ENCODE results near the gene CORO1C. TPM values are rescaled to one million over a fixed set of nuclear protein-coding genes. Genes with fewer than 3 reads are reported as not detected.

The CORO1C gene
- total RNA-seq, 1 donor from 2014 or later, result 74.7 TPM

DNA sequence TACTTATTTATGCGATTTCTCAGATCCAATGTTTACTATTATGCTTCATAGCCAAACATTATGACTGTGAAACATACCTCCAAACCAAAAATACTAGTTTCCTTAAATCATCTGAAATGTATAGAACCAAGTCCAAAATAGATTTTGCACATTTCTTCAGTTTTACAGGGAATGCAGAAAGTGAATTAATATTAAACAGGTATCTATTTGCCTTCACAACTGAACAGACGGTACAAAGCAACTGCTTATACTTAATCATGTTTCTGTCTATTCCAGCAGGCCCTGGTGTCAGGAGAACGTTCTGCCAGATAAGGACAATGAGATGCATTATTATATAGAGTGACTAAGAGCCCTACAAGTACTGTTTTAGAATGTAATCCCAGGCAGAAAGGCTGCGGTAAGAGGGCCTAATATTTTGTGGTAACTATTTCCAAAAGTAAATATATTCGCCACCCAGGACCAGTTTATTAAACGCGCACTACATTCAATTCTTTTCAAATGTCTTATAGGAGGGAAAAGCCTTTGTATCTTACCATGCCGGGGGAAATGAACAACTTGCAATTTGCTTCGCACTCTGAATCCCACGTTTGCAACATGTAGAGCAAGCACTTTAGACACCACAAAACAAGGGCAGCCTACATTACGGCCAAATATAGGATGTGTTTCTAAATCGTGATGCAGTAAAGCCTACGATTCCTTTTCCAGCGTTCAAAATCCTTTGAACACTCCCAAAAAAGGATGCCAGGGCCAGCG lies 1.5 kb downstream of the CORO1C start:
- no peak for DNase-seq (ENCODE audit: low spot score)
- intact Hi-C loops (cut with DNase I), result loop anchor here (2.0 to 5.0 kb wide), 4 partner anchors 39 to 123 kb away; no protein-coding TSS in a partner anchor

DNA sequence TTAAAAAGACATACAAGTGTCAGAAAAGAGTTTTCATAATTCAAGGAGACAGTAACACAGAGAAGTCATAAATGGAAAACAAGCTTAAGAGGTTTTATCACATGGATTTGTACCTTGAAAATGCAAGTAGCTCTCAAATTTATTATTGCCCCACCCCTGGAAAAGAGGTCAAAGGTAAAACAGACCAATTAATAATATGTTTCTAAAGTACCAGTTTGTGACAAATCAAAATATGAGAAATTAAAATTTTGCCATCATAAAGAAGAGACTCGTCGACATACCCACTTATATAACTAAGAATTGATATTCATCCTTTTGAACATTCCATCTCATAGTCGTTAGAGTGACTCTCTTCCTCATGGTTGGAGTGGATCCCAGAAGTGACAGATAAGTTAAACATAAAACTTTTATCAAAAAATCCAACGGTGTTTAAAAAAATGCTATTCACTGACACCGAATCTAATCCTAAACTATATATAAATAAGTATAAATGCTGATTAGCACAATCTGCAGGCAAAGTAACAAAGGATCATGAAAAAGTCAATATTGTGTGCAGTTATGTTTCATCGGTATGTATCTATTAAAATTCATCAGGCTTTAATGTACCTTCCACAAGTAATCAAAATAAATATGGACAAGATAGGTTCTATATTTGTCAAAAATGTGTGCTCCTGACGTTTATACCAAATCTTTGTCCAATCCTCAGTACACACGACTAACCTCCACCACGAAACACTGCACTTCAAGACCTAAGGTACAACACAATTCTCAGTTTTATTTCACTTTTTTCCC lies 2.3 kb downstream of the CORO1C start:
- intact Hi-C loops (cut with DNase I), result no loop called here
- no peak for DNase-seq (ENCODE audit: low spot score)

DNA sequence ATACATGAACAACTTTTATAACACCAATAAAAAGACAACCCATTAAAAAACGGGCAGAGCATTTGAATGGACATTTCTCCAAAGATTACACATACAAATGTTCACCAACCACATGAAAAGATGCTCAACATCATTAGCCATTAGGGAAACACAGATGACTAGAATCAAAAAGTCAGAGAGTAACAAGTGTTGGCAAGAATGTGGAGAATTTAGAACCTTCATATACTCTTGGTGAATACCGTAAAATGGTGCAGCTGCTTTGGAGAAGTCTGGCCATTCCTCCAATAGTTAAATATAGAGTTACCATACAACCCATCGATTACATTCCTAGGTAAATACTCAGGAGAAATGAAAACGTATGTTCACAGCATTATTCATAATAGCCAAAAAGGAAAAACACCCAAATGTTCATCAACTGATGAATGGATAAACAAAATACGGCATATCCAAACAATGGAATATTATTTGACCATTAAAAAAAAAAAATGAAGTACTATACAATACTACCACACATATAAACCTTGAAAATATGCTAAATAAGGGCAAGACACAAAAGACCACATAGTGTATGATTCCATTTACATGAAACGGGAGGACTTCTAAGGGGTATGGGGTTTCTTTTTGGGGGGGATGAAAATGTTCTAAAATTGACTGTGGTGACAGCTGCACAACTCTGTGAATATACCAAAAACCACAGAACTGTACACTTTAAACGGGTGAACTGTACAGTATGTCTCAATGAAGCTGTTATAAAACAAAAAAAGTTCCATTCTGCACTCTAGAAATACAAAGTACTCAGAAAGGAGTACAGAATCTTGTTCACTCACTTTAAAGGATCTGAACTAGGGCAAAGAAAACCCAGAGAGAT lies 3.2 kb downstream of the CORO1C start:
- DNase-seq (ENCODE audit: low spot score), result no peak
- intact Hi-C loops (cut with DNase I), result no loop called here

DNA sequence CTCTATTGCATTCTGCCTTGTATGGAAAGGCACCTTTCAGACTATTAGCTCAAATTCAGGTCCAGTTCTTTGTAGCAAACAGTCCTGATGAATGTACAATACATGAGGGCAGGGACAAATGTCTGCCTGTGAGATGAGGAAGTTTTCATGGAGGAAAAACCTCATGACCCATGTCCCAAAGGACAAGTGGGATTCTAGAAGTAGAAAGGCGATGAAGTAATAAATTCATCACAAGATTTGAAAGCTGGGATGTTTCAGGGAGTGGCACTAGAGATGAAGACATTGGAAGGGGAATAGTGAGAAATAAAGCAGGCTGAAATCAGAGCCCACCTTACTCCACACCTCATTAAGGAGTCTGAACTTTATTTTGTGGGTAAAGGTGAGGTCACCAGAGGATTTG lies 4.2 kb downstream of the CORO1C start:
- DNase-seq (ENCODE audit: low spot score), result no peak
- intact Hi-C loops (cut with DNase I), result no loop called here

DNA sequence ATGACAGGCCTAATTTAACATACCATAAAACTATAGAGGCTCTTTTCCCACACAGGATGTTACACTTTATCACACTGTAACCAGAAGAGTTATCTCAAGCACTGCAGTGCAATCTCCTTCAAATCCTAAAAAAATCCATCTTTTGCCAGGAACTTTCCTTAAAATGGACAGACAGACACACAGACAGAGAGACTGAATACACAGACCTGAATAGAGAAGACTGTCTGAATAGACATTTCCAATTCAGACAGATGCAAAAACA lies 6.5 kb downstream of the CORO1C start:
- DNase-seq (ENCODE audit: low spot score), result no peak
- intact Hi-C loops (cut with DNase I), result no loop called here

DNA sequence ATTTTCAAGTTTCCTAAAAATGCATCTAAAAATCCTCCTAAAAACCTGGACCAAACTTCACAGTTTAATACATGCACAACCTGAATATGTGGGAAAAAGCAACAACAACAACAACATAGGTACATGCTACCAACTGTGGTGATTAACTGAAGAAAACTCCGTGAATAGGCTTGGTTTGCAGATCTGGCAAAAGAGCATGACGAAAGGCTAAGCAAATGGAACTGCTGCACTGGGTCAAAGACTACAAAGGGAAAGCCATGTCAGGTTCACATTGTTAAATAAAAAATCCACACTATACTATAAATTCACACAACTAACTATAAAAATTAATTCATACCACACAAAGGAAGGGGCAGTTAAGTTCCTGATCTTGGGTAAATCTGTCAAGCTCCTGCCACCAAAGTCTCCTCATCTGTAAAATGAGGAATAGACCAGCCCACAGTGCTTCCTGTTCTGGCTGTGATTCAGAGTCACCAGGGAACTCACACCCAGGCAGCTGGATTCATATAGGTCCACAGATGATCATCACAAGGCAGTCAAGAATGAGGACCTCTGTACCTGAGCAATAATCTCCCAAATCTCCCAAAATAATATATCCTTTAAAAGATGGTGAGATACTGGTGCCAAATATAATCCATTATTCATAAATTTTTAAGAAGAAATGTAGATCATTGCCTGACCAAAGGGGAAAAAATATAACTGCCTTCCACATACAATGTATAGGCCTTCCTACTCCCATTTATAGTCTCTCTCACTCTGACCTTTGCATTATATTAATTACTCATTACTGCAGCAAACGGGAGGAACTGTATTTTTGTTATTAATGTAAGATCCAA lies 7.0 kb downstream of the CORO1C start:
- DNase-seq (ENCODE audit: low spot score), result no peak
- intact Hi-C loops (cut with DNase I), result no loop called here

DNA sequence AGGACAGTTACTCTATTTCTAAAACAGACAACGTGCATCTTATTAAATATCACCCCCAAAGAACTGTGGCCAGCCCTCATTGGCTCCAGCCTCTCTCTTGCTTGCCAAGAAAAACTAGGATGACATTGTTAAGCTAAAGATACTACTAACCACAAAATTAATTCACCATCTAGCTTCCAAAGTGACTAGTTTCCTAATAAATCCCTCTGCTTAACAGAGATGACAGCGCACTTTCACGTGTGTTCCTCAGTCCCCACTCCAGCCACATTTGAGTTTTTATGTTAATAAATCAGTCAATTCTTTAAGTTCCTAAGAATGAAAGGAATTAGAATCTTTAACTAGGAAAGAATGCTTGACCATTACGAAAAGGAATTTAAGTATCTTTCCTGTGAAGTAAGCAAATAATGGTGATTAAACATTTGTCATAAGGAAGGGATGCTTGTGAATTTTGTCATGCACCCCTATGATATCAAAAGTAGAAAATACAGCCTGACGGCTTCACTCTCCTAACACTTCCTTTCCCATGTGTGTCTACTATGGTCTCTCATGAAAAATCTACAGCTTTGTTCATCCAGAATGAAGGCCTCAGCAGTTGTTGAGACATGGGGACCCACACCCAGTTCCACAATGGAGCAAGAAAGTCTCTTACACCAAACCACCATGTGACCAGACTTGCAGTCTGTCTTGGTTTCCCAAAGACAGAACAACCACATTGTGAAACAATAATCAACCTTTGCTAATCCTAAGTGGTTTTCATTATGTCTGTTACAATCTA lies 8.1 kb downstream of the CORO1C start:
- intact Hi-C loops (cut with DNase I), result no loop called here
- DNase-seq (ENCODE audit: low spot score), result no peak

DNA sequence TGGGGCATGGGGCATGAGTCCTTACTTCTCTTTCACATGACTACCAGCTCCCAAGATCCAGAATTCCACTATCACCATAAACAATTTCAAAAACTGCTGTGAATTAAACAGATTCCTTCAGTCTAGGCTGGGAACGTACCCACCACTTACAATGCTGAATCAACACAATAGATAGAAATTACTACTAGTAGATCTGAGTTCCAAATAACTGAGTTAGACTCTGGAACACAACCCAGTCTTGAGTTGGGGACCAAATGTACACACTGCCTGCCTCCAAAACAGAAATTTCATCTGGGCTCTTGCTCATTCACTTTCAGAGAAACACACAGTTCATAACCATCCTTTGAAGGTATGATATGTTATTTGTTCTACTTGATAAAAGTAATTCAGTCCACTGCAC lies 8.9 kb downstream of the CORO1C start:
- intact Hi-C loops (cut with DNase I), result no loop called here
- DNase-seq (ENCODE audit: low spot score), result no peak

DNA sequence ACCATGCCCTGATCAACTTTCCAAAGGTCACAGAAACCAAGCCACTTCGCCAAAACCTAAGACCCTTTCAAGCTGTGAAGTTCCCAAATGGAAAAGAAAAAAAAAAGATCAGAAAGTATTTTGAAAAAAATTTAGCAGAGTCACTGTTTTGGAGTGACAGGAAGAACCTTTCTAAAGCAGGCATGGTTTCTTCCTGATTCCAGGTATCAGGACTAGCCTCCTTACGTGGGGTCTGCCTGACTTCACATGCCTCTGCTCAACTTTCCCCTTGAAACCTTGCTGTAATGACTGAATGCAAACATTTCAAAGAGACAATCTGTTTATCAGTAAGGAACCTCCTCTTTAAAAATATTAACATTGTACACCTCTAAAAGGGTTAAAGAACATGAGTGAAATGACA lies 9.5 kb downstream of the CORO1C start:
- no peak for DNase-seq (ENCODE audit: low spot score)
- intact Hi-C loops (cut with DNase I), result no loop called here

DNA sequence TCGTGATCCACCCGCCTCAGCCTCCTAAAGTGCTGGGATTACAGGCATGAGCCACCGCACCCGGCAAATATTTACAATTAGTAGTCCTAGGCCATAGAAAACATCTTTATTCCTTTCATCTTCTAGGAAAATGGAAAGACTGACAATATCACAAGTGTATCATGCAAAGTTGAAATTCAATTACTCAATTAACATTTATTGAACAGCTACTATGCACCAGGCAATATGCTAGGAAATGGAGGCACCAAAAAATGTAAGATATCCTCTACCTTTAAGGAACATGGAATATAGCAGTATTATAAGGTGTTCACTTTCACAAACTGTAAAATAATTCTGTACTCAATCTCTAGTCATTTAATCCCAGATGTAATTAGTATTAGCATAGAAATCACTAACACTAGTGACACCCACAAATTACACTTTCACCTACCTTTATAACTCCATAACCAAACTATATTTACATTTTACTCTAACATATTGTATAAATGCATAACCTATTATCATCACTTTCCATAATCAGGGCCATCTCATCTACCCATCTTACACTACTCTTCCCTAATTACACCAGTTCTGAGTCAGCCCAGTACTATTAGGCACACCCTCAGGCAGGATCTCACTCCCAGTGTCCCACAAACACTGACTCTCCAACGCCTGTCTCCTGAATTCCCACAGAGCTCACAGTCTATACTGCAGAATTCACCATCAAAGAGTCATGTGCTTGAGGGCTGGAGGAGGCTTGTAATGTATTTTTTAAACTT lies 10.4 kb downstream of the CORO1C start:
- intact Hi-C loops (cut with DNase I), result no loop called here
- no peak for DNase-seq (ENCODE audit: low spot score)

DNA sequence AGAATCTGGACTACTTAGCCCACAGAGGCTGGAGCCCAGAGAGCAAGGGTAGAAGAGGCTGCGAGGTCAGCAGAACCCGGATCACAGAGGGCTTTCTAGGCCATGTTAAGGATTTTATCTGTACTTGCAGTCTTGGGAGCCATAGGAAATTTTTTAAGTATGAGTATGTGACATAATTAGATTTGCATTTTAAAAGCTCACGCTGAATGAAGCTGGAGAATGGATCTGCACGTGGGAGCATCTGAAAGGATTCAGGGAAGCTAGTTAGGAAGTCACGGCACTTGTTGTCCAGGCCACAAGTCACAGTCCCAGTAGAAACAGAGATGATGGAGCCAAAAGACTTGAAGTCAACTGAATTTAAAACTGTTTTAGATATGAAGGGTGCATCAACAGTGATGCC lies 14.1 kb downstream of the CORO1C start:
- no peak for DNase-seq (ENCODE audit: low spot score)
- intact Hi-C loops (cut with DNase I), result no loop called here

DNA sequence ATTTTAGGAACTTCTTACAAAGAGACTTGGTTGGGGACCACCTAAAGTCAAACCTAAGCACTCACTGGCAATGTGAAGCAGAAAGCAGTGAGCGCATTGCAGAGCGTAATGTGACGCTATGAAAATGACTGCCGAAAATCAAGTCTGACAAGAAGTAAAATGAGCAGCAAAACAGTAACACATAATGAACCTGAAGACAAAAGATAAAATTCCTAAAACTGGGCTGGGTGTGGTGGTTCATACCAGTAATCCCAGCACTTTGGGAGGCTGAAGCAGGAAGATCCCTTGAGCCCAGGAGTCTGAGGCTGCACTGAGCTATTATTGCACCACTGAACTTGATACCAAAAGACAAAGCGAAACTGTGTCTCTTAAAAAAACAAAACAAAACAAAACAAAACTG lies 16.5 kb downstream of the CORO1C start:
- intact Hi-C loops (cut with DNase I), result no loop called here
- no peak for DNase-seq (ENCODE audit: low spot score)

DNA sequence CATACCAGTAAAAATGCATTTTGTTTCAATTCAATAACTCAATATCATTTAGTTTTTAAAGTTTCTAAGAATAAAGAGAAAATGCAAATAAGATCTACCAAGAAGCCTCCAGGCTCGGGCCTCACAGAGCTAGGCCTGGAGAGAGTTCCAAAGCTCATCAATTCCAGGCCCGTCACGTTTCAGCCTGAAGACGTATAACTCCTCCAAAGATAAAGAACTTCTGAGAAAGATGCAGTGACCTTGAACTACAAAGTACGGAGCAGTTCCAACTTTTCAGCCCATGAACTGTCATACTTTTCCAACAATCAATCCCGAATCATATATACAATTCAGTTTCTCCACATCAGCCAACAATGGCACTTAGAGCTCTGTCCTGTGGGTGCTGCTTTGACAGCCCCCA lies 17.8 kb downstream of the CORO1C start:
- no peak for DNase-seq (ENCODE audit: low spot score)
- intact Hi-C loops (cut with DNase I), result no loop called here

DNA sequence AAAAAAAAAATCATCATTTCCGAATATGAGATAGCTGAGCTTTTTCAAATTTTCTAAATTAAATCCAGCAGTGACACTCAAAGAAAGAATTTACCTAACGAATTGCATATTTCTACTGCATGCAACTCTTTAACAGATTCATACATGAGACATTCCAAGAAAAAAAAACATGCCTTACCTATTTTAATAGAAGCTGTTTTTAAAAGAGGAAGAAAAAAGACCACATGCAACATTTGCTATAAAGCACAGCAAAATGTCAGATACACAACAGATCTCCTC lies 18.5 kb downstream of the CORO1C start:
- intact Hi-C loops (cut with DNase I), result no loop called here

DNA sequence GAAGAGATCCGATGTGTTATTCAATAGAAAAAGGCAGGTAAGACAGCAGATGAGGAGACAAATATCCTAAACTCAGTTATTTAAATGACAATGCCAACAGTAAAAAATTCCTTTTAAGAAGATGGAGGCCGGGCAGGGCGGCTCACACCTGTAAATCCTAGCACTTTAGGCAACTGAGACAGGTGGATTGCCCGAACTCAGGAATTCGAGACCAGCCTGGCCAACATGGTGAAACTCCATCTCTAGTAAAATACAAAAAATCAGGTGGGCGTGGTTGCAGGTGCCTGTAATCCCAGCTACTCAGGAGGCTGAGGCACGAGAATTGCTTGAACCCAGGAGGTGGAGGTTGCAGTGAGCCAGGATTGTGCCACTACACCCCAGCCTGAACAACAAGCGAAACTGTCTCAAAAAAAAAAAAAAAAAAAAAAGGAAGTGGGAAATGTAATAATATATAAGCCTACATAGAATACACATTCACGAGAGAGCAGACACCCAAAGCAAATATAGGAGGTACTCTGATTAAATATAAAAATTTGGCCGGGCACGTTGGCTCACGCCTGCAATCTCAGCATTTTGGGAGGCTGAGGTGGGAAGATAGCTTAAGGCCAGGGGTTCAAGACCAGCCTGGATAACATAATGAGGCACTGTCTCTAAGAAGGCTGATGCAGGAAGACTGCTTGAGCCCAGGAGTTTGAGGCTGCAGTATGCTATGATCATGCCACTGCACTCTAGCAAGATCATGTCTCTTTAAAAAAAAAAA lies 19.0 kb downstream of the CORO1C start:
- intact Hi-C loops (cut with DNase I), result no loop called here
- no peak for DNase-seq (ENCODE audit: low spot score)

More for the DNA sequence above, 18.5 kb downstream of the CORO1C start:
- no peak for DNase-seq (ENCODE audit: low spot score)

DNA sequence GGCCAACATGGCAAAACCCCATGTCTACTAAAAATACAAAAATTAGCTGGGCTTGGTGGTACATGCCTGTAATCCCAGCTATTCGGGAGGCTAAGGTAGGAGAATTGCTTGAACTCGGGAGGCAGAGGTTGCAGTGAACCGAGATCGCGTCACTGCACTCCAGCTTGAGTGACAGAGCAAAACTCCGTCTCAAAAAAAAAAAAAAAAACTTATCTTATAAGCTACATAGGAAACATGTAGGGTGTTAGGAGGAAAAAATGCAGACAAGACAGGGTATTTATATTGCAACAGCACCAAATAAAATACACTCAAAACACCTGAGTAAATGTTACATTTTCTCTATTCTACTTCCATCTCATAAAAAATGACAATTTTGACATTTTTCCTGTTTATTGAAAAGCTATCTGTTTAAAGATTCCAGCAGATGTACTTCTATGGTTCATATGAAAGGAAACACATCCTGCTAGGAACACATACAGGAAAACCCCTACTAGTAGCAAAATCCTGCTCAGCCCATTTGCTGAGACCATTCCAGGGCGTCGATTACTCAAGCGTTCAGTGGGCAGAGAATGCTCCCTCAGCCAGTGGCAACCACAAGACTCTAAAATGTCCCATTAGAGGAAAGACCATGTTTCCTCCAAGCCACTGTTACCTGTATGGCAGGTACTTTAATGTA lies 19.7 kb downstream of the CORO1C start:
- intact Hi-C loops (cut with DNase I), result no loop called here
- DNase-seq (ENCODE audit: low spot score), result no peak

DNA sequence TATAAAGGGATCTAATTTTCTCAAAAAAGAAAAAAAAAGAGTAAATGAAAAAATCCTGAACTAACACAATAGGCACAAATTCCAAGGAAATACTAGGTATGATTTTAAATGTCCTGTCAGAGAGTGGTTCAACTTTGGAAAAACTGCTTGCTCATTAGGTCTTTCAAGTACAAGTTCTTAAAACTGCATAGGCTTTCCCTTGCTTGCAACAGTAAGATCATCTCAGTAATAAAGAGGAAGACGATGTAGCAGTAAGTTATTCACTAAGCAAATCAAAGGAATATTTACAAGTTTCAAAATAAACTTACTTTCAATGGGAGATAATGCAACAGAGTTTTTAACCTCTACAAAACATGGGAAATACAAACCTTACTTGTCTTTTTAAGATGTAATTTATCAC lies 21.6 kb downstream of the CORO1C start:
- no peak for DNase-seq (ENCODE audit: low spot score)
- intact Hi-C loops (cut with DNase I), result no loop called here
